GM12875 (cell line): Measurements from ENCODE around the gene UBASH3B.

ENCODE experiments used
- H3K4me3 ChIP-seq: one replicate; pipeline ENCODE4 v1.5.1; 2011; ENCODE audit warnings: low read depth, low read length, control low read depth
- TF ChIP-seq, protein P1 (sequence below): IDR thresholded peaks from 2 replicates; pipeline ENCODE4 v1.5.1; 2011; ENCODE audit warnings: low read depth, mild to moderate bottlenecking, control low read depth, inconsistent platforms, low read length, moderate library complexity, borderline replicate concordance; ENCODE audit not compliant: insufficient read depth

Gene UBASH3B

DNA sequence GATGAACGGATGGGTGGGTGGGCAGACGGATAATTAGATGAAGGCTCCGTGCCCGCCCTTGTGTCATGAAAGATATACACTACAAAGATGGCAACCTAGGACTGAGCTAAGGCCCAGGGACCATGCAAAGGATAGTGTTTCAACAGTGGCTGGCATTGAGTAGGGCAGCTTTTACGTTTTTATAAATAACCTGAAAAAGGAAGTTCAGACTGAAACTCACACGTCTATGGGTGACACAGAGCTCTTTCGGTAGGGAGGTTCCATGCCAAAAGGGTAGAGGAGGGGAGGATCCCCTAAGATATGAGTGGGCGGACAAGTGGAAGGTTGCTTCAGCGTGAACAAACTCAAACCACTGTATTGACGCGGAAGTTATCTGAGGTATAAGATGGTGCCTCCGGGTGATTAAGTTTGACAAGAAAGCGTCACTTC is 90.5 kb downstream of the UBASH3B start:
- TF ChIP-seq, protein P1, sequence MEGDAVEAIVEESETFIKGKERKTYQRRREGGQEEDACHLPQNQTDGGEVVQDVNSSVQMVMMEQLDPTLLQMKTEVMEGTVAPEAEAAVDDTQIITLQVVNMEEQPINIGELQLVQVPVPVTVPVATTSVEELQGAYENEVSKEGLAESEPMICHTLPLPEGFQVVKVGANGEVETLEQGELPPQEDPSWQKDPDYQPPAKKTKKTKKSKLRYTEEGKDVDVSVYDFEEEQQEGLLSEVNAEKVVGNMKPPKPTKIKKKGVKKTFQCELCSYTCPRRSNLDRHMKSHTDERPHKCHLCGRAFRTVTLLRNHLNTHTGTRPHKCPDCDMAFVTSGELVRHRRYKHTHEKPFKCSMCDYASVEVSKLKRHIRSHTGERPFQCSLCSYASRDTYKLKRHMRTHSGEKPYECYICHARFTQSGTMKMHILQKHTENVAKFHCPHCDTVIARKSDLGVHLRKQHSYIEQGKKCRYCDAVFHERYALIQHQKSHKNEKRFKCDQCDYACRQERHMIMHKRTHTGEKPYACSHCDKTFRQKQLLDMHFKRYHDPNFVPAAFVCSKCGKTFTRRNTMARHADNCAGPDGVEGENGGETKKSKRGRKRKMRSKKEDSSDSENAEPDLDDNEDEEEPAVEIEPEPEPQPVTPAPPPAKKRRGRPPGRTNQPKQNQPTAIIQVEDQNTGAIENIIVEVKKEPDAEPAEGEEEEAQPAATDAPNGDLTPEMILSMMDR: no peak
- no peak overlapping the region for H3K4me3 ChIP-seq

DNA sequence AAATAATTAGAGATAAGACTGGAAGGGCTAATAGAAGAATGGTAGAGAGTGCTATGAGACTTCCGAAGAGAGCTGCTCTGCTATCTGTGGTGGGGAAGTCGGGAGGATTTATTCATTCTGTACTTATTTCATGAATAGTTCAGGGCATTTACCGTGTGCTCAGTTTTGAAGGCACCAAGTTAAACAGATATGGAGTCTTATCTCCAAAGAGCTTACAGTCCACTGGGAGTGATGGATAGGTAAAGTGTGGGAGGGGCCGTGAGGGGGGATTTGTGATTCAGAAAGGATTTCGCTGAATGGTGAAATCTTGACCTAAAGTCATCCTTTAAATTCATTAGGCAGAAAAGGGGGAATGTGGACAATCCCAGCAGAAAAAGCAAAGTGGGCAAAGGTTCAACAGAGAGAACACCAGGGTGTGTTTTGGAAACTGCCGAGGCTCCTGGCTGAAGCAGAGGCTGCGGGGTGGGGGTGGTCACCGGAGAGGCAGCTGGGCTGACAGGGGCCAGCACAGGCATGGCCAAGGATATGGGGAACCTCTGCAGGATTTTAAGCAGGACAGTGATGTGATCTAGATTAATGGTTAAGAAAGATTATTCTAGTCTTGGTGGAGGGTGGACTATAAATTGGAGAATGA is 91.2 kb downstream of the UBASH3B start:
- no peak overlapping the region for H3K4me3 ChIP-seq
- TF ChIP-seq, protein P1: no peak

DNA sequence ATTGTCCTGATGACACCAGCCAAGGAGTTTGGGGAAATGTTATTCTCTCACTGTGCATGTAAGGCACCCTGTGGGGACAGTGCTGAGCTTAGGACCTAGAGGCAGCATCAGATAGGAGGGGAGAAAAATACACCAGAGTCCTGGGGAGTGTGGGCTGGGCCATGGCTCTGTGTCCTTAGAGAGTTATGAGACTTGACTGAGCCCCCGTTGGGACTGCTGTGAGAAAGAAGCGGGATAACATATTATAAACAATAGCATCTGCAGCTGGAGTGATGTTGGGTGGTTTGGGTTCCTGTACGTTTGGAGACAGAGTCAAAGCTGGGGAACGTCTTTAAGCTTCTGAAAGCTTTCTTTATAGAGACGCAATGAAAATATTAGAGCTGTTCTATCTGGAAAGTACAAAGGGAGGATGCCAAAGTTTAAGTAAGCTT is 91.8 kb downstream of the UBASH3B start:
- TF ChIP-seq, protein P1: no peak
- no peak overlapping the region for H3K4me3 ChIP-seq

DNA sequence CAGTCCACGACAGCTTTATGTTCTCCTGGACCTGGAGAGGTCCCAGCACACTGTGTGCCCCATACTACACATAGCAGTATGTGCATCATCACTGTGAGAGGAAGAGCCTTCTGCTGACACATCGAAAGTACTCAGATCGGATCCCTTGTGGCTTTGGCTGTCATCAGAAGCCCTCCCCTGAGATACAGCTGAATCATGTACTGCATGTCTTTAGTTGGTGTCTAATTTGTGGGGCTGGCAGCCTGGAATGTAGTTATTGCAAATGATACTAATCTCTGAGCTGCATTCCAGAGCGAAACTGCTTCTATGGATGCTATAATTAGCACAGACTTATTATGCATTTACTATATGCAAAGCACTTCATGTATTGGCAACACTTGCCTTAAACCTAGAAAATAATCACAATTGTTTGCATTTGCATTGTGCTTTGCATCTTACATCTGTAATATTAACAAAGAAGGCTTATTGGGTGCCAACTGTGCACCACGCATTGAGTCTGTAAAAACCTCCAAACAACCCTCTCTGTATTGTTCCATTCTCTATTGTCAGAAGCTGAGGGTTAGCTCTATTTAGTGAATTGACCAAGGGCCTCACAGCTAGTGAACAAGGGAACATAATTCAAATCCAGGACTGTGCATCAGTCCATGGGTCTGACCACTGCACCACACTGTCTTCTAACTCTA is 93.6 kb downstream of the UBASH3B start:
- no peak overlapping the region for H3K4me3 ChIP-seq
- TF ChIP-seq, protein P1: no peak

DNA sequence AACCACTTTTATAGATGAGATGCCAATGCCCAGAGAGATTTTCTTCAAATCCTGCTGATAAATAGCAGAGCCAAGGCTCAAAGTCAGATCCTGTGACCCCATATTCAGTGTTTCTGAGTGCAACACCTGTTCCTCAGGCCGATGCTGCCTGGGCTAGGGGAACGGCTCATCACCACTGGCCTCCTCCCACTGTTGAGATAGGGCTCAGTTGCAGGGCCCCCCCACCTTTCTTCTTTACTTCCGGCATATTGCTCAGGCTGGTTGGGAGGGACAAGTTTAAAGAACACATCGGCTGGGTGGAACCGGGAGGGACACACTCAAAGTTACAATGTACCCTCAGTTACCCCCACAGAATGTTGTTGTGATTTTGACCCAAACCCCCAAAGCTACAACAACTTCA is 94.5 kb downstream of the UBASH3B start:
- TF ChIP-seq, protein P1: no peak
- no peak overlapping the region for H3K4me3 ChIP-seq

DNA sequence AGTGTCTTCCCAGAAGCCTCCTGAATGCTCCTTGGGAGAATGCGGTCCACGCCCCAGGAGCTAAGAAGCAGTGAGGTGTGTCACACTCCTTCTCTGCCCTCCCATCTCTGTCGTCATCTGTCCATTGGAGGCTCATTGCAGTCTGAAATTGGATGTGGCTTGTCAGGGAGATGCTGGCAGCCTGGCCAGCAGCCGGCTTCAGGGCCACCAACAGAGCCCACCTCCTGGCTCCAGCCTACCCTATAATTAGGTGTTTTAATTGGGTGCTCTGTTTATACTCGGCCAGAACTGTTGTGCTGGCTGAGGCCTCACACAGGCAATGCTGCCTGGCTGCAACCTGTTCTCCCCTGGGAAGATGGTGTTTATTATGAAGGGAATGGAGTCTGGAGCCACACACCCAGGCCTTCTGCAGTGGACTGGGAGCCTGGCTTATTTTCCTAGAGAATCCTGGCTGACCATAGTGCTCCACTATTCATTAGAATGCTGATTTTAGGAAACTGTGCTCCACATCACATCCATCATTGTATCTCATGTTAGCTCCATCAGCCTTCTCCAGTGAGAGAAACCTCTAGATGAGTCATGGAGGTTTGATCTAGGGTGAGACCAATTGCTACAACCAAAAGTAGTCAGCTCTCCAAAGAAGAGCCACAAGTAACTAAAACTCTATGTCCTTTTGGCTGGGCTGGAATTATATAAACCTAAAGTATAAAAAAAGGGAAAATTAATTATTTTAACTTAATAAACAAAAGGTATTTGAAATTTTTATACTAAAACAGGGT is 96.0 kb downstream of the UBASH3B start:
- H3K4me3 ChIP-seq: no peak overlapping the region
- TF ChIP-seq, protein P1: no peak
